CD4-positive, alpha-beta T cell treated with Interleukin-15 for 1 hour (primary cell): ENCODE measurements around the gene TCTN3.
A peak's percentile ranks its signal among the peaks of the same experiment; 100 is the strongest.
"Not testable (repeated sequence)": the region's sequence is repeated elsewhere in the genome, so short reads cannot be mapped to it uniquely, and the experiment has no call there.

ENCODE experiments used
- DNase-seq: peaks from one replicate; pipeline ENCODE4 v3.0.0-alpha.2; 2020

TCTN3 gene

GRCh38 chr10:95693668-95694534 is at the start of gene TCTN3:
Gene TCTN3, minus strand, starts transcription at chr10:95693927. Its CDS starts 28 bp downstream, at chr10:95693899.
- DNase-seq = peak; percentile 99

GRCh38 chr10:95742962-95743535 is 49.3 kb upstream of the TCTN3 start:
- no peak for DNase-seq

- no peak for DNase-seq
Observed at GRCh38 chr10:95742485-95742884, 48.8 kb upstream of the TCTN3 start.

GRCh38 chr10:95741807-95742467 is 48.2 kb upstream of the TCTN3 start:
- DNase-seq = peak; percentile 27

GRCh38 chr10:95739056-95739455 is 45.3 kb upstream of the TCTN3 start:
- no peak for DNase-seq

GRCh38 chr10:95732907-95733306 is 39.2 kb upstream of the TCTN3 start:
- not testable (repeated sequence) for DNase-seq

- no peak for DNase-seq
Observed at GRCh38 chr10:95730233-95730632, 36.5 kb upstream of the TCTN3 start.

- DNase-seq = no peak
Observed at GRCh38 chr10:95729323-95730055, 35.8 kb upstream of the TCTN3 start.

- DNase-seq = no peak
Observed at GRCh38 chr10:95728526-95728925, 34.8 kb upstream of the TCTN3 start.

- DNase-seq = not testable (repeated sequence)
Observed at GRCh38 chr10:95722496-95722895, 28.8 kb upstream of the TCTN3 start.

GRCh38 chr10:95720745-95721144 is 27.0 kb upstream of the TCTN3 start:
- not testable (repeated sequence) for DNase-seq

GRCh38 chr10:95716866-95717265 is 23.1 kb upstream of the TCTN3 start:
- DNase-seq = no peak

- DNase-seq = no peak
Observed at GRCh38 chr10:95716466-95716865, 22.7 kb upstream of the TCTN3 start.

GRCh38 chr10:95711492-95711891 is 17.8 kb upstream of the TCTN3 start:
- no peak for DNase-seq

- DNase-seq = no peak
Observed at GRCh38 chr10:95706990-95707389, 13.3 kb upstream of the TCTN3 start.

- no peak for DNase-seq
Observed at GRCh38 chr10:95706573-95706972, 12.8 kb upstream of the TCTN3 start.

GRCh38 chr10:95698415-95698814 is 4.7 kb upstream of the TCTN3 start:
- DNase-seq = no peak

GRCh38 chr10:95697429-95697828 is 3.7 kb upstream of the TCTN3 start:
- DNase-seq = peak; percentile 59

GRCh38 chr10:95694665-95695064 is 938 bp upstream of the TCTN3 start:
- DNase-seq = no peak

GRCh38 chr10:95693071-95693667 is 558 bp downstream of the TCTN3 start:
- no peak for DNase-seq

- no peak for DNase-seq
Observed at GRCh38 chr10:95691281-95691680, 2.4 kb downstream of the TCTN3 start.

- no peak for DNase-seq
Observed at GRCh38 chr10:95688648-95689047, 5.1 kb downstream of the TCTN3 start.

- DNase-seq = no peak
Observed at GRCh38 chr10:95683966-95684365, 9.8 kb downstream of the TCTN3 start.
